Measurements from ENCODE around the gene ACADSB. TPM values are rescaled to one million over a fixed set of nuclear protein-coding genes. Genes with fewer than 3 reads are reported as not detected.

The ACADSB gene
- total RNA-seq, 1 donor from 2014 or later: 19.5 TPM

- H3K4me1 Mint-ChIP-seq (ENCODE audit: unreplicated experiment): no peaks in the 10 kb centered on the region
- peaks cover 3% of the 10 kb centered on the region for H3K27me3 Mint-ChIP-seq (ENCODE audit: unreplicated experiment)
- no peaks in the 10 kb centered on the region for H3K9me3 Mint-ChIP-seq (ENCODE audit: unreplicated experiment)
- H3K36me3 Mint-ChIP-seq (ENCODE audit: unreplicated experiment): no peaks in the 10 kb centered on the region
- H3K27ac Mint-ChIP-seq (ENCODE audit: unreplicated experiment): no peak overlapping the region
- no peak for TF ChIP-seq CTCF (IDR thresholded peaks at IDR 0.05)
- no peak overlapping the region for H3K4me3 Mint-ChIP-seq (ENCODE audit: unreplicated experiment)
- no peak for DNase-seq (ENCODE audit: extremely low spot score, unreplicated experiment)
These were observed 93.9 kb downstream of the ACADSB start for GRCh38 chr10:123102673-123103072.

- no peak overlapping the region for H3K27ac Mint-ChIP-seq (ENCODE audit: unreplicated experiment)
- no peak for TF ChIP-seq CTCF (IDR thresholded peaks at IDR 0.05)
- H3K36me3 Mint-ChIP-seq (ENCODE audit: unreplicated experiment): no peaks in the 10 kb centered on the region
- peaks cover 3% of the 10 kb centered on the region for H3K27me3 Mint-ChIP-seq (ENCODE audit: unreplicated experiment)
- no peaks in the 10 kb centered on the region for H3K4me1 Mint-ChIP-seq (ENCODE audit: unreplicated experiment)
- no peak overlapping the region for H3K4me3 Mint-ChIP-seq (ENCODE audit: unreplicated experiment)
- H3K9me3 Mint-ChIP-seq (ENCODE audit: unreplicated experiment): no peaks in the 10 kb centered on the region
- DNase-seq (ENCODE audit: extremely low spot score, unreplicated experiment): no peak
These were observed 95.1 kb downstream of the ACADSB start for GRCh38 chr10:123103944-123104343.

Other genes with a start within 250 kb of the ACADSB start
- gene CUZD1, start 163.1 kb upstream of the ACADSB start, total RNA-seq: 0.30 and 0.81 TPM in 2 replicates
- gene FAM24B, start 129.4 kb upstream of the ACADSB start, total RNA-seq: 0.70 TPM in 1 of 2 replicates, not detected in the other
- not detected in 2 replicates for gene FAM24A, start 98.4 kb upstream of the ACADSB start, total RNA-seq
- 9.4 and 10.0 TPM in 2 replicates for gene C10orf88, start 54.8 kb upstream of the ACADSB start, total RNA-seq
- gene PSTK, start 28.6 kb upstream of the ACADSB start, total RNA-seq: 5.9 and 6.1 TPM in 2 replicates
- 10.5 and 16.0 TPM in 2 replicates for gene IKZF5, start 211 bp upstream of the ACADSB start, total RNA-seq
- gene HMX3, start 127.0 kb downstream of the ACADSB start, total RNA-seq: not detected in 2 replicates
- gene HMX2, start 139.1 kb downstream of the ACADSB start, total RNA-seq: not detected in 2 replicates
- gene BUB3, start 145.4 kb downstream of the ACADSB start, total RNA-seq: 84.4 and 97.0 TPM in 2 replicates